GM04504 (cell line): ENCODE data around the gene COPS9.

Experiments
- DNase-seq: peaks from one replicate; pipeline ENCODE4 v3.0.0-alpha.2; 2012; ENCODE audit warnings: low read depth

The COPS9 gene

DNA sequence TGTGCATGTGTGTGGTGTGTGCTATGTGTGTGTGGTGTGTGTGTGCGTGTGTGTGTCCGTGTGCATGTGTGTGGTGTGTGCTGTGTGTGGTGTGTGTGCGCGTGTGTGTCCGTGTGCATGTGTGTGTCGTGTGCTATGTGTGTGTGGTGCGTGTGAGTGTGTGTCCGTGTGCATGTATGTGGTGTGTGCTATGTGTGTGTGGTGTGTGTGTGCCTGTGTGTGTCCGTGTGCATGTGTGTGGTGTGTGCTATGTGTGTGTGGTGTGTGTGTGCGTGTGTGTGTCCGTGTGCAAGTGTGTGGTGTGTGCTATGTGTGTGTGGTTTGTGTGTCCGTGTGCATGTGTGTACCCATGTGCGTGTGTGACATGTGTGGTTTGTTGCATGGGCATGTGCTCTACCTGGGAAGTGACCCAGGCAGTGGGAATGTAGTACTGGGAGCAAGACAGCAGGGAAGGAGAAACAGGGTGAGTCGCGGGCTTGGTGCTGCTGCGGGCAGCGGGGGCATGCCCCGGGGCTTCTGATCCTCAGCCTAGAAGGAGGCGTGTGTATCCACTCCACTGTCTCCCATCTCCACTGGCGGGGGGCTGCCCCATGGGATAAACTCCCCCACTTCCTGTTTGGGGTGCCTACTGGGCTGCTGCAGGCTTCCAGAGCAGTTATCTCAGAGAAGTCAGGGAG, 11.9 kb upstream of the COPS9 start:
- DNase-seq, result no peak

DNA sequence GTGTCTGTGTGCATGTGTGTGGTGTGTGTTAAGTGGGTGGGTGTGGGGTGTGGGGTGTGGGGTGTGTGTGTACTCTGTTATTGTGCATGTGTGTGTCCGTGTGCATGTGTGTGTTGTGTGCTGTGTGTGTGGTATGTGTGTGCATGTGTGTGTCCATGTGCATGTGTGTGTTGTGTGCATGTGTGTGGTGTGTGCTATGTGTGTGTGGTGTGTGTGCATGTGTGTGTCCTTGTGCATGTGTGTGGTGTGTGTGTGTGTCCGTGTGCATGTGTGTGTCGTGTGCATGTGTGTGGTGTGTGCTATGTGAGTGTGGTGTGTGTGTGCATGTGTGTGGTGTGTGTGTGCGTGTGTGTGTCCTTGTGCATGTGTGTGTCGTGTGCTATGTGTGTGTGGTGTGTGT, 11.3 kb upstream of the COPS9 start:
- DNase-seq, result no peak

- no peak for DNase-seq
Measured at GRCh38 chr2:240146627-240147278, 10.6 kb upstream of the COPS9 start.

GRCh38 chr2:240146141-240146561, 10.0 kb upstream of the COPS9 start:
- no peak for DNase-seq

DNA sequence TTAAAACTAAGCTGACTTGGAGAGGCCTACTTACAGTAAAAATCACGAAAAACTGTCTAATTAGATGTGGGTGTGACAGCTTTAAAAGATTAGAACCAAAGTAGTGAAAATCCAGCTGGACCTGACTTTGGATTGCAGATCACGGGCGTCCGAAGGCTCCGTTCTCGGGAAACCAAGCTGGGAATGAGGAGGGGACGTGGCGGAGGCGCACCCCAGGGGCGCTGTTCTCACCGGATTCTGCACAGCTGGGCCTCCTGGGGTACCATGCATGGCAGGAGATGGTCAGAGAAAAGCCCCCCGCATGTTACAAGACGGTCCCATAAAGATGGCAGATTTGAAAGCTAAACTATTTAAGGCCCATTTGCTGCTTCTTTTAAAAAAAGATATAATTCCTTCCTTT, 9.4 kb upstream of the COPS9 start:
- no peak for DNase-seq

- DNase-seq, result no peak
Measured at GRCh38 chr2:240144649-240145261, 8.7 kb upstream of the COPS9 start.

GRCh38 chr2:240143801-240144648, 7.9 kb upstream of the COPS9 start:
- DNase-seq, result no peak

DNA sequence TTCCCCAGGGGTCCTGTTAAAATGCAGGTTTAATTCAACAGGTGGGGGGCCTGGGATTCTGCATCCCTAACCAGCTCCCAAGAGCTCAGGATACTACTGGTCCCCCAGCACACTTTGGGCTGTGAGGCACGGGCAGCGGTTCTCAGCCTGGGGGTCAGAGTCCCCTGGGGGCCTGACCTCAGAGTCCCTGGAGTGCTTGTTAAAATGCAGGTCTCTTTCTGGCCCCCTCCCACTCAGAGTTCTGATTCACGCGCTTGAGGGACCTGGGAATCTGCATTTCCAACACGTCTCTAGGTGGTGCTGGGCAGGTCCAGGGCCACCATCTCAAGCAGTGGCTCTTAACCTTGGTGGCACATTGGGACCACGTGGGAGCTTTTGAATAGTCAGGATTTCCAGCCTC, 7.2 kb upstream of the COPS9 start:
- DNase-seq, result no peak

- DNase-seq, result no peak
Measured at GRCh38 chr2:240142859-240143258, 6.8 kb upstream of the COPS9 start.

- no peak for DNase-seq
Measured at GRCh38 chr2:240142256-240142775, 6.2 kb upstream of the COPS9 start.

- no peak for DNase-seq
Measured at GRCh38 chr2:240141736-240142135, 5.6 kb upstream of the COPS9 start.

- no peak for DNase-seq
Measured at GRCh38 chr2:240140920-240141319, 4.8 kb upstream of the COPS9 start.

DNA sequence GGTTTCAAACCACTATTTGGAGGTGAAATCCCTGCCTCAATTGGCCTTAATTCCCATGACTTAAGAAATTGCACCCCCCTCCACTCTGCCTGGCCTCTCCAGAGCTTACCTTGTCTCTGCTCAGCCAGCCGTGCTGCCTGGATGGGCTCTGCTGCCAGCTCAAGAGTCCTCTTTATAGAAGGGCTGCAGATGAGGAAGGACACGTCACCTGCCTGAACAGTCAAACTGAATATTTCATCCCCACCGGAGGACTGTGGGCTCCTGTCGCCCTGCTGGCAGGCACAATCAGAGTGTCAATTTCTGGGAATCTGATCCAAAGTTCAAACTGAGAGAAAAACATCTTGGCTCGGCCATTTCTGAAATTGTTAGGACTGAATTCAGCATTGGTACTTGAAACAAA, 4.4 kb upstream of the COPS9 start, which contains the start of gene OTOS:
Gene OTOS (minus strand): TSS at position 148 of the 400 bp plus-strand sequence. CDS start 332 bp downstream, outside the sequence.
- no peak for DNase-seq

DNA sequence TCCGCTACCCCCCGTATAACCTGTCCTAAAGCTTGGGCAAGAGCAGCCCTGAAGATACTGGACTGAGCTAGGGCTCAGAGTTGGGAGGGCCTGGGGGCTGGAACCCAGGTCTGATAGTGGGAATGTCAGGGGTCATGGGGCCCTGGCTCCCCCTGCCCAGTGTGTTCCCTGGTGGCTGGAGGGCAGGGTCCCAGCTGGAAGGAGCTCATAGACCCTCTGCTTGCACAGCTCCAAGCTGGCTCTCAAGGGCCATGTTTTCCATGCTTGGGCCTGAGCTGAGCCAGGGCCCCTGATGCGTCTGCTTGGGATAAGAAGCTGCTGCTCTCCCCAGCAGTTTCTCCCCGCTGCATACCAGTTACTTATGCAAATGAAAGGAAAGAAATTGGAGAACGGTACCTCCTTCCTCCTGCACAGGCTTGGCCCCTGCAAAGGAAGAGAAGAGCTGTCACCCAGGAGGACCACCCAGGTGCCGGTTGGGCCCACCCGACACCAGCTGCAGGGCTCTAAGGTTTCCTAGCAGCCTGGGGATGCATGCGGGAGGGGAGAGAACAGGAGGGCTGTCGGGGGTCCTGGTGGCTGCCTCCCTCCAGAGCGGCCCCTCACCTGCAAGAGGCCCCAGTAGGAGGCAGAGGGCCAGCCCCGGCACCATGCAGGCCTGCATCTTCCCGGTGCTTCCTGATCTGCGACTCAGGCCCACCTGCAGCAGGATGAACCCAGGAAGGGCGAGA, 3.7 kb upstream of the COPS9 start:
- DNase-seq, result no peak

GRCh38 chr2:240139011-240139441, 2.9 kb upstream of the COPS9 start:
- DNase-seq, result no peak

DNA sequence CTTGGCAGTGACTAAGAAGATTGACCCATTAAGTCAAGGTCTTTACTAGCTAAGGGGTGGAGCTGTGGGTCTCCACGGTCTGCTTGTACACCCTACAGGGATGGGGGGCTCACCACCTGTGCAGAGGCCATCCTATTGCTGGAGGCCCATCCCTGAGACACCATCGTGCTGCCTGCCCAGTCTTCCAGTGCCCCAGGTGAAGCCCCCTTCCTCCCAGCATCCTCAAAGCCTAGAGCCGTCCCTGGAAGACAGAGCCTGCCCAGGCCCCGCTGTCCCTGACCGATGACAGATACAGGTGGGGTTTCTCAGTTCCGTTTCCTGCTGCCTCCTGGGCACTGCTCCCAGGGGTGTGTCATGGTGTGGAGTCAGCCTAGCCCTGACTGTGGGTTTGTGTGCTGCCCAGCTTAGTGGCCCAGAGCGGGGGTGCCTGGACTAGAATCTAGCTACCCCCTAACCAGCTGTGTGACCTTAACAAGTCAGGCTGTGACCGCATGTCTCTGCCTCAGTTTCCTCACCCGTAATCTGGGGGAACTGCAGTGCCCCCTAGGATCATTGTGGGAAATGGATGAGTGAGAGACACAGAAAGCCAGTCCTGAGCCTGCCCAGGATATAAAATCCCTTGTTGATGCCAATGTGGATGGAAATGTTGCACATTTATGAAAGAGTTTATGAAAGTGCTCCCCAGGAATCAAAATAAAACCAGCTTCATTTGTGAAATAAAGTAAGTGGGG, 2.3 kb upstream of the COPS9 start:
- DNase-seq, result no peak

GRCh38 chr2:240137596-240138253, 1.6 kb upstream of the COPS9 start:
- no peak for DNase-seq

DNA sequence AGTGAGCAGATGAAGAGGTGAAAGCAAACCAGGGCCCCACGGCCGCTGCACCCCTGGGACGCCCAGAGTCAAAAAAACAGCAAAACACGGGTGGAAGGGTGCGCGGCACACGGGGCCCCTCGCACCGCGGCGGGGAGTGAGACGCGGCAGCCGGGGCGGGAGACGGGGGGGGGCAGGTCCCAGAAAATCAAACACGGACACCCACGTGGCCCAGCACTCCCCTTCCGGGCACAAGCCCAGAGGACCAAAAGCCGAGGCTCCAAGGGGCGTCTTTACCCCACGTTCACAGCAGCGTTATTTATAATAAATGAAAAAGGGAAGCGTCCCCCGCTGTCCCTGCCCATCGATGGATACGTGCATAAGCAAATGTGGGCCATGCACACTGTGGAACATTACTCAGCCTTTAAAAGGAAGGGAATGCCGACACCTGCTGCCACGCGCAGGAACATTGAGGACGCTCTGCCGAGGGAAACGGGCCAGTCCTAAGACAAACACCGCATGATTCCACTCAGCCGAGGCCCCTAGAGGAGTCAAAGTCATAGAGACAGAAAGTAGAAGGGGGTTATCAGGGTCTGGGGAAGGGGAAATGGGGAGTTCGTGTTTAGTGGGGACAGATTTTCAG, 677 bp upstream of the COPS9 start:
- no peak for DNase-seq

DNA sequence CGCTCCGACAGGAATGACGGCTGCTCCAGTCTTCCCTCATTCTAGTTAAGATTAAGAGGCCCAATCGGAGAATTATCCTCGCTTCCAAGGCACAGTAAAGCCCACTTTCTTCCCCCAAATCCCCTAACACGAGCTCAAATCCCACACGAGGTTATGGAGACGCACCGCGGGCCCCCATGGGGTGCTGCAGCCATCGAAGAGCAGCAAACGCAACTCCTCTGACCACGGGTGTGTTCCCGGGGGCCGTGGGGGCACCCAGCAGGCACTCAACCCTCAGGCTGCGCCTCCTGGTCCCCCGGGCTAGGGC, 446 bp downstream of the COPS9 start:
- DNase-seq, result no peak

DNA sequence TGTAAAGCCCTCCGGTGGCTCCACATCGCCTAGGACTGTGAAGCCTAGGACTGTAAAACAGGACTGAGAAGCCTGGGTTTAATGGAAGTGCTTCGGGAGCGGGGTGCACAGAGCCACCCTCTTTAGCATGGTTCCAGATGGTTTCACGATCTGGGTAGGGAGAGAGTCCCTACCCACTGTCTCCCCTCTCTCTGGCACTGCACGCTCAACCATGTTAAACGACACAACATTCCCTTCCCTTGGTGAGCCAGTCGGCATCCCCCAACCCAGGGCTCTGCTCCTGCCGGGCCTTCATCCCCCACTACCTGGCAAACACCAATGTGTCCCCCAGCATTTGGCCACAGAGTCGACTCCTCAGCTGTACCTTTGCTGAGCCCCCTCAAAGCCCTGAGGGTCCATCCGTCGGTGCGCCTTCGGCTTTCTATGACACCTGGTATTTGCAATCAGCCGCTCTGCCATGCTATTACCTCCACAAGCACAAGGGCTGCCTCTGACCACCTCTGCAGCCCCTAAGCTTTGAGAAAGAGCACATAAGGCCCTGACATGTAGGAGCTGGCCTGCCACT, 1.1 kb downstream of the COPS9 start:
- no peak for DNase-seq
